Stimulated activated CD4-positive, alpha-beta T cell treated with anti-CD3 and anti-CD28 coated beads, Interleukin-1b, Interleukin-23, amount 100 ng/mL, for 4 hours (primary cell): ENCODE measurements around the gene FAM193B.

ENCODE experiments used
- DNase-seq, 2 donors: peaks; one replicate each; pipeline ENCODE4 v3.0.0-alpha.2; 2020; ENCODE audit warnings: low read depth in 2 of 2

Gene FAM193B

GRCh38 chr5:177554474-177555111 is at the start of gene FAM193B:
TSS of gene FAM193B (minus strand) at chr5:177554563. CDS start at chr5:177554458, 105 bp downstream.
- DNase-seq: peak; percentile 92

- DNase-seq: no peak
Observed at GRCh38 chr5:177604116-177604521, 49.8 kb upstream of the FAM193B start.

- no peak for DNase-seq
Observed at GRCh38 chr5:177603631-177604030, 49.3 kb upstream of the FAM193B start.

- DNase-seq: no peak
Observed at GRCh38 chr5:177602458-177602830, 48.1 kb upstream of the FAM193B start.

GRCh38 chr5:177601577-177602457 is 47.5 kb upstream of the FAM193B start:
- DNase-seq: no peak

GRCh38 chr5:177601126-177601525 is 46.8 kb upstream of the FAM193B start:
- no peak for DNase-seq

- no peak for DNase-seq
Observed at GRCh38 chr5:177600508-177601018, 46.2 kb upstream of the FAM193B start.

GRCh38 chr5:177599731-177600507 is 45.6 kb upstream of the FAM193B start, which contains the start of gene B4GALT7:
TSS of gene B4GALT7 (plus strand) at chr5:177600132. CDS start at chr5:177600211, 79 bp downstream.
- DNase-seq: peak; percentile 85 to 91

GRCh38 chr5:177598477-177598876 is 44.1 kb upstream of the FAM193B start:
- DNase-seq: no peak

GRCh38 chr5:177596775-177597238 is 42.4 kb upstream of the FAM193B start:
- no peak for DNase-seq

GRCh38 chr5:177595991-177596774 is 41.8 kb upstream of the FAM193B start:
- no peak for DNase-seq

GRCh38 chr5:177595026-177595585 is 40.7 kb upstream of the FAM193B start:
- DNase-seq: no peak

GRCh38 chr5:177594071-177594470 is 39.7 kb upstream of the FAM193B start:
- no peak for DNase-seq

GRCh38 chr5:177593511-177593910 is 39.1 kb upstream of the FAM193B start:
- DNase-seq: no peak

- no peak for DNase-seq
Observed at GRCh38 chr5:177592905-177593304, 38.5 kb upstream of the FAM193B start.

- peak; percentile 81 to 82 for DNase-seq
Observed at GRCh38 chr5:177592010-177592834, 37.9 kb upstream of the FAM193B start, which contains the start of gene TMED9. TSS of gene TMED9 (plus strand) at chr5:177592203. CDS start at chr5:177592215, 12 bp downstream.

GRCh38 chr5:177591690-177592009 is 37.3 kb upstream of the FAM193B start:
- no peak for DNase-seq

GRCh38 chr5:177590406-177590805 is 36.0 kb upstream of the FAM193B start:
- DNase-seq: no peak

GRCh38 chr5:177588413-177588909 is 34.1 kb upstream of the FAM193B start:
- DNase-seq: no peak

GRCh38 chr5:177578316-177578715 is 24.0 kb upstream of the FAM193B start:
- DNase-seq: no peak
